ENCODE results near the gene ADGRL4.

DNA sequence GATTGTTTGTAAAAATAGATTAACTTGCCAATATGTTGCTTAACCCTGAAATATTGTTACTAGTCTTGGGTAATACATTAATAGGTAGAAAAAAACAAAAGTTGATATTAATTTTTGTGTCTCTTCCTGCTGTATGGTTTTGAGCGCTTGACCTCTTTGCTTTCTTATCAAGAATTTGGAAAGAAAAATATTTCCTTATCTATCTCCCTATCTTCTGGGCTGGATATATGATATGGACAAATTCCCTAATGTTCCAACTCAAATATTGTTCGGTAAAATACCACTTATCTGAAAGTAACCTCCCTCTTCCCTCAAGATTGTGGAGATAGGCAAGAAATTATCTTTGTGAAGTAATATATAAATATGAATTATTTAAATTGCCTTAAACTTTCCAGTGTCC is 57.3 kb downstream of the ADGRL4 start:
- TF ChIP-seq POLR2A (IDR thresholded peaks at IDR 0.05): no peak
- TF ChIP-seq, protein P1, sequence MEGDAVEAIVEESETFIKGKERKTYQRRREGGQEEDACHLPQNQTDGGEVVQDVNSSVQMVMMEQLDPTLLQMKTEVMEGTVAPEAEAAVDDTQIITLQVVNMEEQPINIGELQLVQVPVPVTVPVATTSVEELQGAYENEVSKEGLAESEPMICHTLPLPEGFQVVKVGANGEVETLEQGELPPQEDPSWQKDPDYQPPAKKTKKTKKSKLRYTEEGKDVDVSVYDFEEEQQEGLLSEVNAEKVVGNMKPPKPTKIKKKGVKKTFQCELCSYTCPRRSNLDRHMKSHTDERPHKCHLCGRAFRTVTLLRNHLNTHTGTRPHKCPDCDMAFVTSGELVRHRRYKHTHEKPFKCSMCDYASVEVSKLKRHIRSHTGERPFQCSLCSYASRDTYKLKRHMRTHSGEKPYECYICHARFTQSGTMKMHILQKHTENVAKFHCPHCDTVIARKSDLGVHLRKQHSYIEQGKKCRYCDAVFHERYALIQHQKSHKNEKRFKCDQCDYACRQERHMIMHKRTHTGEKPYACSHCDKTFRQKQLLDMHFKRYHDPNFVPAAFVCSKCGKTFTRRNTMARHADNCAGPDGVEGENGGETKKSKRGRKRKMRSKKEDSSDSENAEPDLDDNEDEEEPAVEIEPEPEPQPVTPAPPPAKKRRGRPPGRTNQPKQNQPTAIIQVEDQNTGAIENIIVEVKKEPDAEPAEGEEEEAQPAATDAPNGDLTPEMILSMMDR (IDR thresholded peaks at IDR 0.05): no peak

Data from esophagus squamous epithelium (tissue), 4 donors.